K562 (cell line): ENCODE measurements around the gene RILP. TPM values are rescaled to one million over a fixed set of nuclear protein-coding genes. Genes with fewer than 3 reads are reported as not detected.
A peak's percentile ranks its signal among the peaks of the same experiment; 100 is the strongest.

Experiments
- ATAC-seq: fragments of 200-7000 bp; cut with Tn5 transposase; 3 replicates; pipeline ENCODE4 v1.9.1; 2020; ENCODE audit warnings: moderate library complexity
- BruUV-seq: library from RNA; stranded (reverse); fragments of 400-500 nt; replicated peaks from 2 replicates; lab custom pipeline; 2021; lab: Mats Ljungman, UMichigan
- CTCF ChIA-PET: fragments of 300-600 bp; formaldehyde crosslinking; extraction: SDS; loops from one replicate; lab custom pipeline; 2021; ENCODE audit warnings: low intra/inter-chr PET ratio; lab: Yijun Ruan, JAX
- POLR2A ChIA-PET: fragments of 300-600, 350-650 bp; sonication (Branson Sonifier 250); formaldehyde crosslinking; extraction: SDS; loops from one replicate; lab custom pipeline; 2021; ENCODE audit warnings: antibody characterized with exemption, inconsistent platforms; lab: Yijun Ruan, JAX
- DNase-seq, 4 experiments: peaks; one replicate each; pipeline versions ENCODE4 v3.0.0 to v3.0.0-alpha.2; 2011 to 2018; ENCODE audit warnings: low spot score in 3 of 4, mixed read lengths in 3 of 4; ENCODE audit errors: extremely low read depth in 1 of 4
- FAIRE-seq: peaks from 2 replicates; lab custom pipeline; 2011; peaks lifted over from hg19 to GRCh38; lab: Jason Lieb, UNC
- H2AFZ ChIP-seq: 2 replicates; pipeline ENCODE4 v1.6.0; 2011; ENCODE audit warnings: low read depth, low read length, control low read depth, inconsistent platforms
- H3K27ac ChIP-seq: fragments of 200-600 bp; 3 replicates; pipeline ENCODE4 v1.8.0; 2011; ENCODE audit warnings: low read depth, mild to moderate bottlenecking, control low read depth, inconsistent platforms, low read length, moderate library complexity, mixed read lengths; ENCODE audit errors: extremely low read depth
- H3K27me3 ChIP-seq, 2 experiments: fragments of 300-600 bp in 1 of 2; 2 replicates in 1 of 2; 3 replicates in 1 of 2; pipeline versions ENCODE4 v1.6.0 to v1.8.0; 2011; ENCODE audit warnings: inconsistent platforms in 2 of 2, low read length in 2 of 2, mild to moderate bottlenecking in 1 of 2, mixed read lengths in 1 of 2, moderate library complexity in 1 of 2; ENCODE audit not compliant: control insufficient read depth in 2 of 2, insufficient read depth in 2 of 2
- H3K36me3 ChIP-seq: fragments of 300-600 bp; 3 replicates; pipeline ENCODE4 v1.8.0; 2011; ENCODE audit warnings: mild to moderate bottlenecking, low read length, inconsistent platforms; ENCODE audit not compliant: control insufficient read depth, insufficient read depth
- H3K4me1 ChIP-seq, 2 experiments: fragments of 200-600 bp in 1 of 2; replicated peaks in 1 of 2; 2 replicates in 1 of 2; 3 replicates in 1 of 2; pipeline versions ENCODE4 v1.5.1 to v1.8.0; 2011; ENCODE audit warnings: inconsistent platforms in 2 of 2, low read length in 2 of 2, mild to moderate bottlenecking in 1 of 2, mixed read lengths in 1 of 2, moderate library complexity in 1 of 2; ENCODE audit not compliant: control insufficient read depth in 2 of 2, insufficient read depth in 2 of 2
- H3K4me2 ChIP-seq: 2 replicates; pipeline ENCODE4 v1.6.1; 2011; ENCODE audit warnings: low read length, control low read depth, inconsistent platforms, mixed read lengths; ENCODE audit not compliant: insufficient read depth
- H3K4me3 ChIP-seq: fragments of 200-600 bp; sonication (generic), shearing (Covaris generic); 2 replicates; pipeline ENCODE4 v1.5.1; 2016; ENCODE audit warnings: control low read depth, inconsistent platforms
- H3K79me2 ChIP-seq: fragments of 200-600 bp; 3 replicates; pipeline ENCODE4 v1.8.0; 2011; ENCODE audit warnings: low read length, inconsistent platforms; ENCODE audit not compliant: control insufficient read depth, insufficient read depth
- H3K9ac ChIP-seq, 2 experiments: 2 replicates each; pipeline versions ENCODE4 v1.6.0 to v1.6.1; 2011; ENCODE audit warnings: low read depth in 2 of 2, low read length in 2 of 2, control low read depth in 1 of 2, inconsistent platforms in 1 of 2, mild to moderate bottlenecking in 1 of 2, mixed read lengths in 1 of 2; ENCODE audit not compliant: insufficient read depth in 1 of 2
- H3K9me1 ChIP-seq: one replicate; pipeline ENCODE4 v1.6.0; 2011; ENCODE audit warnings: inconsistent platforms, mild to moderate bottlenecking, low read length, moderate library complexity; ENCODE audit not compliant: control insufficient read depth, insufficient read depth
- H3K9me3 ChIP-seq: replicated peaks from 2 replicates; pipeline ENCODE4 v1.5.1; 2011; ENCODE audit warnings: low read depth, low read length, inconsistent platforms; ENCODE audit not compliant: control insufficient read depth, insufficient read depth
- H4K20me1 ChIP-seq: replicated peaks from 2 replicates; pipeline ENCODE4 v1.6.1; 2011; ENCODE audit warnings: low read length, inconsistent platforms, mixed read lengths; ENCODE audit not compliant: control insufficient read depth, insufficient read depth
- BRD9 ChIP-seq: fragments of 450-650 bp; IDR thresholded peaks from 2 replicates; pipeline ENCODE4 v1.6.1; 2018; ENCODE audit warnings: low read depth; ENCODE audit not compliant: partially characterized antibody
- CHD4 ChIP-seq: fragments of 200-600 bp; sonication (generic); IDR thresholded peaks from 3 replicates; pipeline ENCODE4 v1.6.1; 2012; ENCODE audit warnings: low read depth, mild to moderate bottlenecking, mixed read lengths, low read length, inconsistent platforms; ENCODE audit not compliant: insufficient read depth, insufficient replicate concordance, poor library complexity, severe bottlenecking
- DNMT1 ChIP-seq: fragments of 450-650 bp; IDR thresholded peaks from 2 replicates; pipeline ENCODE4 v1.6.1; 2016; ENCODE audit warnings: antibody characterized with exemption, mild to moderate bottlenecking
- FOXJ3 ChIP-seq: sonication (generic); formaldehyde crosslinking; IDR thresholded peaks from 2 replicates; pipeline ENCODE4 v1.4.0; 2020; ENCODE audit warnings: mild to moderate bottlenecking, missing genetic modification reagents
- MEF2D ChIP-seq: conservative IDR thresholded peaks from 2 replicates; pipeline ENCODE4 v1.6.1; 2016; ENCODE audit warnings: low read depth, missing genetic modification characterization, missing compliant biosample characterization
- POLR2A ChIP-seq: fragments of 450-650 bp; conservative IDR thresholded peaks from 2 replicates; pipeline ENCODE4 v1.6.1; 2016
- TBP ChIP-seq: optimal IDR thresholded peaks from 2 replicates; pipeline ENCODE3; 2011; ENCODE audit warnings: low read depth, low read length, improper control_type of control experiment
- TEAD2 ChIP-seq: fragments of 450-650 bp; IDR thresholded peaks from 2 replicates; pipeline ENCODE4 v1.6.1; 2016; ENCODE audit warnings: missing genetic modification characterization, control low read depth, missing compliant biosample characterization
- U2AF1 ChIP-seq: fragments of 200-400 bp; formaldehyde crosslinking; optimal IDR thresholded peaks from 2 replicates; pipeline ENCODE3; 2017; ENCODE audit warnings: mild to moderate bottlenecking, low read depth, low read length, moderate library complexity
- U2AF2 ChIP-seq: fragments of 200-400 bp; formaldehyde crosslinking; optimal IDR thresholded peaks from 2 replicates; pipeline ENCODE3; 2017; ENCODE audit warnings: low read depth, mild to moderate bottlenecking, low read length
- ZBTB17 ChIP-seq: fragments of 450-650 bp; formaldehyde crosslinking; IDR thresholded peaks from 2 replicates; pipeline ENCODE4 v1.4.0; 2020; ENCODE audit warnings: mild to moderate bottlenecking
- ZFP36 ChIP-seq: fragments of 150-350 bp; IDR thresholded peaks from 2 replicates; pipeline ENCODE4 v1.6.1; 2018; ENCODE audit warnings: low read length, low read depth; ENCODE audit not compliant: partially characterized antibody
- ZNF408 ChIP-seq: fragments of 250-450 bp; sonication (Bioruptor Pico); IDR thresholded peaks from 2 replicates; pipeline ENCODE4 v1.4.0; 2020; ENCODE audit warnings: low read depth, mild to moderate bottlenecking, moderate library complexity
- ZNF75A ChIP-seq: fragments of 450-650 bp; formaldehyde crosslinking; IDR thresholded peaks from 2 replicates; pipeline ENCODE4 v1.4.0; 2020; ENCODE audit warnings: mild to moderate bottlenecking
- WGBS: fragments of 100-300 bp; shearing (Covaris generic); methylation state at CpG from one replicate; pipeline ENCODE4 v1.1.6; 2016; ENCODE audit warnings: low coverage, mixed read lengths; ENCODE audit not compliant: insufficient coverage; ENCODE audit errors: missing lambda C conversion rate; 5-methylcytosine and 5-hydroxymethylcytosine counted together
- in situ Hi-C: fragments of 300-500 bp; cut with MboI; formaldehyde crosslinking; loops from 4 replicates; pipeline ENCODE4 v1.15.0; 2018; ENCODE audit warnings: inconsistent platforms, mixed read lengths
- intact Hi-C: fragments of 100-400 bp; cut with micrococcal nuclease; formaldehyde crosslinking; loops from 2 replicates; pipeline ENCODE4 v1.14.2; 2022
- polyA plus RNA-seq, 8 experiments: library from polyadenylated mRNA; depleted of rRNA in 4 of 8; stranded (reverse) in 5 of 8; unstranded in 3 of 8; fragments of >200 nt; fragmentation: Nextera tagmentation in 2 of 8; fragmentation: Illumina TruSeq in 1 of 8; extraction: Ambion mirVana in 2 of 8; extraction: Trizol in 1 of 8; gene quantifications; 2 replicates each; pipeline versions ENCODE4 v1.2.1 to v1.2.3, GENCODE V29; 2011 to 2014; ENCODE audit warnings: inconsistent platforms in 1 of 8, missing spikeins in 1 of 8
- total RNA-seq, 7 experiments: library from RNA; depleted of rRNA in 6 of 7; stranded (reverse); fragments of >200 nt in 6 of 7; fragmentation: Illumina TruSeq in 2 of 7; extraction: Trizol in 2 of 7; gene quantifications; 2 replicates each; pipeline versions ENCODE4 v1.2.1 to v1.2.3, GENCODE V29; 2011 to 2021; ENCODE audit warnings: low replicate concordance in 1 of 7
- TF ChIP-seq, protein P1 (sequence below): sonication (generic); formaldehyde crosslinking; IDR thresholded peaks from 2 replicates; pipeline ENCODE4 v1.8.0; 2022; ENCODE audit warnings: mild to moderate bottlenecking, missing genetic modification reagents, borderline replicate concordance
- TF ChIP-seq, protein P2 (sequence below): fragments of 250-450 bp; sonication (Bioruptor Pico); IDR thresholded peaks from 2 replicates; pipeline ENCODE4 v1.8.0; 2021; ENCODE audit warnings: moderate library complexity, mild to moderate bottlenecking, inconsistent platforms
- TF ChIP-seq, protein P3 (sequence below): sonication (generic); formaldehyde crosslinking; IDR thresholded peaks from 2 replicates; pipeline ENCODE4 v1.8.0; 2022; ENCODE audit warnings: missing genetic modification reagents, mild to moderate bottlenecking, moderate library complexity, borderline replicate concordance
- TF ChIP-seq, protein P4 (sequence below): fragments of 250-450 bp; sonication (Bioruptor Pico); IDR thresholded peaks from 2 replicates; pipeline ENCODE4 v1.5.0; 2020; ENCODE audit warnings: mild to moderate bottlenecking

RILP gene
- total and polyA plus RNA-seq, 9 of the 15 experiments (the other 6 are each of a cell fraction or from before 2014, with no cell fraction given), result 0.75 to 54.9 (median 27.8) TPM

DNA sequence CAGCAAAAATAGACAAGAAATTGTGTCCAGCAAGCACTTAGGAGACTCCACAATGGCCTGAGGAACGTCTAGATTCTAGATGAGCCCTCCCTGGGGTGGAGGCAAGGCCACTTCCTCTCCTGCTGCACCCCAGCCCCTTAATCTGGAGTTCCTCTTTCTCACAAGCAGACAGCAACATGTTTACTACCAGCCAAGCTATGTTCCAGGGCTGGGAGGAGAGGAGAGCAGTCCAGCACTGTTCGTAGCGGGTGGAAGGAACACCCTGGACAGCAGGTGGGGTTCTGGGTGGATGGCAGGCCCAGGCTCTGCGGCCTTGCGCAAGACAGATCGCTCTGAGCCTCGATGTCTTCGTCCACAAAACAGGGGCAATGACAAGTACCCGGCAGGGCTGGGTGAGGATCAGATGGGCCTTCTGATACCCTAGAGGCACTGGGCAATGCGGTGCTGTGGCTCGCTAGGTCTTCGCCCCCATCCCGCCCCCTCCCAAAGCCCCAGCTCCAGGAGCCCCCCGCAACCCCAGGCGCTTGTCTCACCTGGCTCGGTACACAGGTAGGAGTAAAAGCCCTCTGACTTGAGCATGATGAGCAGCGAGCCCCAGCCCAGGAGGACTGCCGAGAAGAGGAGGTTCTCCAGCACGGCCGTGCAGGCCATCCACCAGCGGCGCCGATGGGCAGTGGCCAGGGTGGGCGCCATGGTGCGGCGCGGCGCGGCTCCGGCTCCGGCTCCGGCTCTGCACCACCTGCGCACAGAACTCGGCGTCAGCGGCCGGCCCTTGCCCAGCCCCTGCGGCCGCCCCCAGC lies 22.3 kb downstream of the RILP start:
- Histone ChIP-seq H3K9ac (peak overlapping the region; percentile 83 to 94; a peak in 3 of 4 replicates), H3K36me3 (no peaks in the 10 kb centered on the region), H4K20me1 (peaks cover 8% of the 10 kb centered on the region; the same call in 1 of the 2 replicates), H3K4me2 (peak overlapping the region; percentile 90; the same call in 1 of the 2 replicates), H3K9me1 (no peaks in the 10 kb centered on the region), H2AFZ (peak overlapping the region; percentile 86), H3K27ac (peak overlapping the region; percentile 92; the same call in 1 of the 3 replicates), H3K9me3 (no peaks in the 10 kb centered on the region), H3K27me3 (no peaks in the 10 kb centered on the region), H3K4me3 (peak overlapping the region; percentile 66), H3K4me1 (peaks cover 9 to 40% of the 10 kb centered on the region in 2 experiments), H3K79me2 (no peaks in the 10 kb centered on the region)
- ATAC-seq (no peak), DNase-seq (peak; percentile 25 to 60 (median 42)), FAIRE-seq (peak; percentile 58)
- WGBS, result 7% methylated on average over 5 of the region's 39 CpGs
- no TSS peak for BruUV-seq
- ChIA-PET POLR2A (interaction anchor here (0.6 to 3.3 kb wide), 4 partner anchors 10 to 53 kb away, joined by 3 to 25 read pairs (median 4); no protein-coding TSS in a partner anchor), CTCF (no interaction called here)
- intact Hi-C loops (no loop called here), in situ Hi-C loops (no loop called here)
- no peak for TF ChIP-seq BRD9
- TF ChIP-seq U2AF2, result no peak
- TF ChIP-seq TEAD2 (tag), result no peak
- TF ChIP-seq, protein P1, sequence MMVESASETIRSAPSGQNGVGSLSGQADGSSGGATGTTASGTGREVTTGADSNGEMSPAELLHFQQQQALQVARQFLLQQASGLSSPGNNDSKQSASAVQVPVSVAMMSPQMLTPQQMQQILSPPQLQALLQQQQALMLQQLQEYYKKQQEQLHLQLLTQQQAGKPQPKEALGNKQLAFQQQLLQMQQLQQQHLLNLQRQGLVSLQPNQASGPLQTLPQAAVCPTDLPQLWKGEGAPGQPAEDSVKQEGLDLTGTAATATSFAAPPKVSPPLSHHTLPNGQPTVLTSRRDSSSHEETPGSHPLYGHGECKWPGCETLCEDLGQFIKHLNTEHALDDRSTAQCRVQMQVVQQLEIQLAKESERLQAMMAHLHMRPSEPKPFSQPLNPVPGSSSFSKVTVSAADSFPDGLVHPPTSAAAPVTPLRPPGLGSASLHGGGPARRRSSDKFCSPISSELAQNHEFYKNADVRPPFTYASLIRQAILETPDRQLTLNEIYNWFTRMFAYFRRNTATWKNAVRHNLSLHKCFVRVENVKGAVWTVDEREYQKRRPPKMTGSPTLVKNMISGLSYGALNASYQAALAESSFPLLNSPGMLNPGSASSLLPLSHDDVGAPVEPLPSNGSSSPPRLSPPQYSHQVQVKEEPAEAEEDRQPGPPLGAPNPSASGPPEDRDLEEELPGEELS (CRISPR knock-in tag), result no peak
- TF ChIP-seq, protein P2, sequence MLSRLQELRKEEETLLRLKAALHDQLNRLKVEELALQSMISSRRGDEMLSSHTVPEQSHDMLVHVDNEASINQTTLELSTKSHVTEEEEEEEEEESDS (CRISPR knock-in tag), result no peak
- TF ChIP-seq U2AF1, result no peak
- no peak for TF ChIP-seq ZBTB17 (CRISPR knock-in tag)
- peak; percentile 41 for TF ChIP-seq ZFP36
- TF ChIP-seq ZNF75A, result no peak
- TF ChIP-seq, protein P3, sequence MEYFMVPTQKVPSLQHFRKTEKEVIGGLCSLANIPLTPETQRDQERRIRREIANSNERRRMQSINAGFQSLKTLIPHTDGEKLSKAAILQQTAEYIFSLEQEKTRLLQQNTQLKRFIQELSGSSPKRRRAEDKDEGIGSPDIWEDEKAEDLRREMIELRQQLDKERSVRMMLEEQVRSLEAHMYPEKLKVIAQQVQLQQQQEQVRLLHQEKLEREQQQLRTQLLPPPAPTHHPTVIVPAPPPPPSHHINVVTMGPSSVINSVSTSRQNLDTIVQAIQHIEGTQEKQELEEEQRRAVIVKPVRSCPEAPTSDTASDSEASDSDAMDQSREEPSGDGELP, result peak; percentile 12; the same call in 1 of the 2 replicates
- peak; percentile 18 for TF ChIP-seq TBP
- TF ChIP-seq MEF2D (tag), result no peak
- TF ChIP-seq POLR2A, result no peak
- TF ChIP-seq ZNF408 (CRISPR knock-in tag), result no peak
- TF ChIP-seq CHD4, result no peak
- no peak for TF ChIP-seq FOXJ3 (CRISPR knock-in tag)
- TF ChIP-seq, protein P4, sequence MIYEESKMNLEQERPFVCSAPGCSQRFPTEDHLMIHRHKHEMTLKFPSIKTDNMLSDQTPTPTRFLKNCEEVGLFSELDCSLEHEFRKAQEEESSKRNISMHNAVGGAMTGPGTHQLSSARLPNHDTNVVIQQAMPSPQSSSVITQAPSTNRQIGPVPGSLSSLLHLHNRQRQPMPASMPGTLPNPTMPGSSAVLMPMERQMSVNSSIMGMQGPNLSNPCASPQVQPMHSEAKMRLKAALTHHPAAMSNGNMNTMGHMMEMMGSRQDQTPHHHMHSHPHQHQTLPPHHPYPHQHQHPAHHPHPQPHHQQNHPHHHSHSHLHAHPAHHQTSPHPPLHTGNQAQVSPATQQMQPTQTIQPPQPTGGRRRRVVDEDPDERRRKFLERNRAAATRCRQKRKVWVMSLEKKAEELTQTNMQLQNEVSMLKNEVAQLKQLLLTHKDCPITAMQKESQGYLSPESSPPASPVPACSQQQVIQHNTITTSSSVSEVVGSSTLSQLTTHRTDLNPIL (CRISPR knock-in tag), result no peak
- TF ChIP-seq DNMT1, result no peak
